Tibial nerve (tissue), 4 donors: Measurements from ENCODE around the gene HTR3B. TPM values are rescaled to one million over a fixed set of nuclear protein-coding genes. Genes with fewer than 3 reads are reported as not detected.

Experiments
- DNase-seq, 2 donors: peaks; one replicate each; pipeline ENCODE4 v3.0.0-alpha.2; 2019; ENCODE audit warnings: low spot score in 2 of 2
- H3K27ac ChIP-seq, 4 donors: fragments of 200-600 bp; sonication (generic) in 3 of 4; one replicate each; pipeline ENCODE4 v1.5.1; 2017 to 2019; ENCODE audit warnings: mild to moderate bottlenecking in 1 of 4
- H3K27me3 ChIP-seq, 2 donors: fragments of 200-600 bp; sonication (generic) in 1 of 2; one replicate each; pipeline versions ENCODE4 v1.5.1 to v1.6.0; 2017 to 2019
- H3K36me3 ChIP-seq, 3 donors: fragments of 200-600 bp; sonication (generic); one replicate each; pipeline ENCODE4 v1.5.1; 2018 to 2019
- H3K4me1 ChIP-seq, 4 donors: fragments of 200-600 bp; sonication (generic) in 3 of 4; one replicate each; pipeline ENCODE4 v1.5.1; 2017 to 2019
- H3K4me3 ChIP-seq, 4 donors: fragments of 200-600 bp; sonication (generic) in 3 of 4; one replicate each; pipeline ENCODE4 v1.5.1; 2017 to 2019; ENCODE audit warnings: mild to moderate bottlenecking in 1 of 4, moderate library complexity in 1 of 4
- H3K9me3 ChIP-seq, 4 donors: fragments of 200-600 bp; sonication (generic) in 3 of 4; one replicate each; pipeline ENCODE4 v1.5.1; 2017 to 2019
- EP300 ChIP-seq, 2 donors: sonication (generic); formaldehyde crosslinking; IDR thresholded peaks; one replicate each; pipeline ENCODE4 v1.6.1; 2017; ENCODE audit warnings: antibody characterized with exemption in 2 of 2, mild to moderate bottlenecking in 1 of 2
- POLR2A ChIP-seq, 2 donors: fragments of 450-650 bp; IDR thresholded peaks; one replicate each; pipeline ENCODE4 v1.6.1; 2017; ENCODE audit warnings: antibody characterized with exemption in 2 of 2, mild to moderate bottlenecking in 2 of 2, moderate library complexity in 2 of 2
- WGBS, 2 donors: methylation state at CpG; one replicate each; pipeline ENCODE4 v1.1.5; 2018; 5-methylcytosine and 5-hydroxymethylcytosine counted together
- total RNA-seq, 4 donors: library from RNA; depleted of rRNA; stranded (reverse); fragments of >200 nt; gene quantifications; one replicate each; pipeline ENCODE4 v1.1.0, GENCODE V29; 2016
- TF ChIP-seq, protein P1 (sequence below), 5 experiments: fragments of 200-600 bp in 3 of 5; fragments of 450-650 bp in 2 of 5; sonication (generic) in 3 of 5; IDR thresholded peaks; one replicate each; pipeline ENCODE4 v1.5.1; 2016 to 2019; ENCODE audit warnings: antibody characterized with exemption in 5 of 5, mild to moderate bottlenecking in 3 of 5, moderate library complexity in 2 of 5

The HTR3B gene
- total RNA-seq, 4 donors from 2014 or later: not detected

DNA sequence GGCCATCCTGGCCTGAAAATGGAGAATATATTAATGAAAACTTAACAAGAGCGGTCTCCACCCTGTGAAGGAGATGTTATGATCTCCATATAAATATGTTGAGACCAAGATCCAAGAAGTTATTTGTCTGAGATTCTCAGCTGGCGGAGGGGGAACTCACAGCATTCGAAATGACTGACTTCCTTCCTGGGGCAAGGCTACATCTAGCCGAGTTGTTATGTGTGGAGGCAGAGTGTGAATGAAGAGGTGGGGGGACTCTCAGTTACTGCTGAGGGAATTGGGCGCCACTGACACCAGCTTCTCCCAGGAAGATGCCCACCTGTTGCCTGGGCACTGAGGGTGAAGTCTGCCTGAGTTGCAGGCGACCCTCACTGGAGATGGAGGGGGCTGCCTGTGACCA lies 76.2 kb downstream of the HTR3B start:
- Histone ChIP-seq H3K36me3 (no peaks in the 10 kb centered on the region), H3K27ac (no peak overlapping the region), H3K4me1 (no peaks in the 10 kb centered on the region), H3K4me3 (no peak overlapping the region), H3K9me3 (no peaks in the 10 kb centered on the region), H3K27me3 (peaks cover 0 to 23% of the 10 kb centered on the region in 2 donors)
- 64 to 79% methylated on average over 6 of the region's 6 CpGs for WGBS, 2 donors
- no peak for DNase-seq
- TF ChIP-seq POLR2A (IDR thresholded peaks at IDR 0.05): no peak
- TF ChIP-seq, protein P1, sequence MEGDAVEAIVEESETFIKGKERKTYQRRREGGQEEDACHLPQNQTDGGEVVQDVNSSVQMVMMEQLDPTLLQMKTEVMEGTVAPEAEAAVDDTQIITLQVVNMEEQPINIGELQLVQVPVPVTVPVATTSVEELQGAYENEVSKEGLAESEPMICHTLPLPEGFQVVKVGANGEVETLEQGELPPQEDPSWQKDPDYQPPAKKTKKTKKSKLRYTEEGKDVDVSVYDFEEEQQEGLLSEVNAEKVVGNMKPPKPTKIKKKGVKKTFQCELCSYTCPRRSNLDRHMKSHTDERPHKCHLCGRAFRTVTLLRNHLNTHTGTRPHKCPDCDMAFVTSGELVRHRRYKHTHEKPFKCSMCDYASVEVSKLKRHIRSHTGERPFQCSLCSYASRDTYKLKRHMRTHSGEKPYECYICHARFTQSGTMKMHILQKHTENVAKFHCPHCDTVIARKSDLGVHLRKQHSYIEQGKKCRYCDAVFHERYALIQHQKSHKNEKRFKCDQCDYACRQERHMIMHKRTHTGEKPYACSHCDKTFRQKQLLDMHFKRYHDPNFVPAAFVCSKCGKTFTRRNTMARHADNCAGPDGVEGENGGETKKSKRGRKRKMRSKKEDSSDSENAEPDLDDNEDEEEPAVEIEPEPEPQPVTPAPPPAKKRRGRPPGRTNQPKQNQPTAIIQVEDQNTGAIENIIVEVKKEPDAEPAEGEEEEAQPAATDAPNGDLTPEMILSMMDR (IDR thresholded peaks at IDR 0.05): no peak
- no peak for TF ChIP-seq EP300 (IDR thresholded peaks at IDR 0.05)

DNA sequence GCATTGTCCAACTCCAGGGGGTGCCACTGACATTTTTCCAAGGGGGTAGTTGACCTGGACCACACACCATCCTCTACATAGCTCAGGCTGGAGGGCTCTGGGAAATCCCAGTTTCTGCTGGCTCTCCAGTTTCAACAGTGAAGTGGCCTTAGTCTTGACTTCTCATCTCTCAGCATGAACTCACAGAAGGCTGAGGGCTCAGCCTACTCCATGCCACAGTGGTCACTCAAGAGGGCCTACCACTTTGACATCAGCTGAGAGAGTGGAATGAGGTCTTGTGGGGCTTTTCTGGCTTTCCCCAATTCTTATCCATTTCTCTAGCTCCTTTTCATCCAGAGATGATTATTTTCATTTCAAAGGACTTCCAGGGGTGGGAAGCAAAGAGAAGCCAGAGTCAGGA lies 77.7 kb downstream of the HTR3B start:
- Histone ChIP-seq H3K27me3 (peaks cover 0 to 15% of the 10 kb centered on the region in 2 donors), H3K9me3 (no peaks in the 10 kb centered on the region), H3K4me1 (no peaks in the 10 kb centered on the region), H3K4me3 (no peak overlapping the region), H3K36me3 (no peaks in the 10 kb centered on the region), H3K27ac (no peak overlapping the region)
- TF ChIP-seq POLR2A (IDR thresholded peaks at IDR 0.05) (no peak), EP300 (IDR thresholded peaks at IDR 0.05) (no peak)
- TF ChIP-seq, protein P1 (IDR thresholded peaks at IDR 0.05): no peak
- DNase-seq: no peak

DNA sequence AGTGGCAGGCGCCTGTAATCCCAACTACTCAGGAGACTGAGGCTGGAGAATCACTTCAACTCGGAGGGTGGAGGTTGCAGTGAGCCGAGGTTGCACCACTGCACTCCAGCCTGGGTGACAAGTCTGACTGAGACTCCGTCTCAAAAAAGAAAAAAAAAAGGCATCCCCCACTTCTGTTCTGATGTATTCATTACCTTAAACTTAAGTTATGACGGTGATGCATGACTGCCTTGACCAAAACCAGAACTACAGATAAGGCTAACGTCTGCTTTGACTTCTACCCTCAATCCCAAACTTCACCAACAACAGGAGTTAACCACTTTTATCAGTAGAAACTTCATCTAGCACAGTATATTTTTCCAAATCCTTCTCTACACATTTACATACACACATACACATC lies 80.2 kb downstream of the HTR3B start:
- H3K4me3 ChIP-seq: no peak overlapping the region
- peaks cover 0 to 3% of the 10 kb centered on the region in 2 donors for H3K27me3 ChIP-seq
- H3K9me3 ChIP-seq: no peaks in the 10 kb centered on the region
- no peaks in the 10 kb centered on the region for H3K36me3 ChIP-seq
- H3K27ac ChIP-seq: no peak overlapping the region
- no peaks in the 10 kb centered on the region for H3K4me1 ChIP-seq
- DNase-seq: no peak
- WGBS, 2 donors: 78 to 81% methylated on average over 6 of the region's 6 CpGs
- TF ChIP-seq EP300 (IDR thresholded peaks at IDR 0.05): no peak
- TF ChIP-seq, protein P1 (IDR thresholded peaks at IDR 0.05): no peak

- 83 to 84% methylated on average over 4 of the region's 4 CpGs for WGBS, 2 donors
- Histone ChIP-seq H3K4me1 (no peaks in the 10 kb centered on the region), H3K27me3 (peaks cover 0 to 3% of the 10 kb centered on the region in 2 donors), H3K27ac (no peak overlapping the region), H3K36me3 (no peaks in the 10 kb centered on the region), H3K4me3 (no peak overlapping the region), H3K9me3 (no peaks in the 10 kb centered on the region)
- TF ChIP-seq, protein P1 (IDR thresholded peaks at IDR 0.05): no peak
- no peak for TF ChIP-seq EP300 (IDR thresholded peaks at IDR 0.05)
- no peak for TF ChIP-seq POLR2A (IDR thresholded peaks at IDR 0.05)
- no peak for DNase-seq
These were observed 81.3 kb downstream of the HTR3B start for GRCh38 chr11:113985906-113986305.

DNA sequence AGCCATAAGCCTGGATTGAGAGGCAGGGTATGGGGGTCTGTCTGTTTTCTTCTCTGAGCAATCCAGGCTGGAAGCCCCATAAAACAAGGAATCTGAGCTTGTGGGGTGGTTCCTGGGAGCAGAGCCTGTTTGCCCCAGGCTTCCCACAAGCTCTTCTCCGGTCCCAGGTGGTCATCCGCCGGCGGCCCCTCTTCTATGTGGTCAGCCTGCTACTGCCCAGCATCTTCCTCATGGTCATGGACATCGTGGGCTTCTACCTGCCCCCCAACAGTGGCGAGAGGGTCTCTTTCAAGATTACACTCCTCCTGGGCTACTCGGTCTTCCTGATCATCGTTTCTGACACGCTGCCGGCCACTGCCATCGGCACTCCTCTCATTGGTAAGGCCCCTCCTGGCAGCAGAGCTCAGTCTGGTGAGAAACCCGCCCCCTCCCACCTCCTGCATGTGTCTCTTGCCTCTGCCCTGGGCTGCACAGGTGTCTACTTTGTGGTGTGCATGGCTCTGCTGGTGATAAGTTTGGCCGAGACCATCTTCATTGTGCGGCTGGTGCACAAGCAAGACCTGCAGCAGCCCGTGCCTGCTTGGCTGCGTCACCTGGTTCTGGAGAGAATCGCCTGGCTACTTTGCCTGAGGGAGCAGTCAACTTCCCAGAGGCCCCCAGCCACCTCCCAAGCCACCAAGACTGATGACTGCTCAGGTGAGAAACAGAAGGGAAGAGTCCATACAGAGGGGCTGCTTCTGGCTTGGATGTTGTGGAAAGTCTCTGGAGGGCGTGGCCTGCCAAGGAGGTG lies 82.0 kb downstream of the HTR3B start:
- no peaks in the 10 kb centered on the region for H3K4me1 ChIP-seq
- H3K27me3 ChIP-seq: peaks cover 0 to 3% of the 10 kb centered on the region in 2 donors
- H3K27ac ChIP-seq: no peak overlapping the region
- H3K4me3 ChIP-seq: no peak overlapping the region
- DNase-seq: no peak
- 84 to 85% methylated on average over 18 of the region's 18 CpGs for WGBS, 2 donors
- no peaks in the 10 kb centered on the region for H3K36me3 ChIP-seq
- TF ChIP-seq, protein P1 (IDR thresholded peaks at IDR 0.05): no peak
- TF ChIP-seq POLR2A (IDR thresholded peaks at IDR 0.05): no peak
- no peak for TF ChIP-seq EP300 (IDR thresholded peaks at IDR 0.05)
- H3K9me3 ChIP-seq: no peaks in the 10 kb centered on the region
